Activated T-helper 1 cell treated with anti-CD3 and anti-CD28 coated beads, Interleukin-2, amount 50 U/mL, for 16 hours (primary cell): ENCODE data around the gene PCSK2.

Experiments used
- DNase-seq, 2 donors: peaks; one replicate each; pipeline ENCODE4 v3.0.0-alpha.2; 2020; ENCODE audit warnings: low read depth in 1 of 2, low spot score in 1 of 2

The PCSK2 gene

DNA sequence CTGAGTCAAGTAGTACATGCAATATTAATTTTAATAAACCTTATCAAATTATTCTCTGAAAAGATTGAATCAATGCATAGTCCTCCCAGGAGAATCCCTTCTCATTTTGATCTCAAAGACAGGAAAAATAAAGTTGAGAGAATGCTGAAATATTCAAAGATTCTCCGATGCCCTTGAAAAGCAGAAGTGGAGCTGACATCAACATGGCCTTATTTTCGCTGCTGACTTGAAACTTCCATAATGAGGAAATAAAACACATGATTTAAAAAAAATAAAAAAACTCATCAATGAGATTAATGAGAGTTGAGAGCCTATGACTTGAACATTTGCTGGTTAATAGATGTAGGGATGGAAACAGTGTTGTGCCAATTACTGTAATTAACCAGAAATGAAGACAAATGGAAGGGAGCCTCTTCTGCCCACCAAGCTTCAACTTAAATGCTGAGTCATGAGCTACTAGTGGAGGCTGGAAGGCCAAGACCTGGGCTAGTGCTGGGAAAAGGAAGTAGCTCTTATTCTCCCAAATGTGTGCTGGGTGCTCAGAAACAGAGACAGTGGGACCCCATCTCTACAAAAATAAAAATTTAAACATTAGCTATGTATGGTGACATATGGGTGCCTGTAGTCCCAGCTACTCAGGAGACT is 164.4 kb downstream of the PCSK2 start:
- DNase-seq = no peak

DNA sequence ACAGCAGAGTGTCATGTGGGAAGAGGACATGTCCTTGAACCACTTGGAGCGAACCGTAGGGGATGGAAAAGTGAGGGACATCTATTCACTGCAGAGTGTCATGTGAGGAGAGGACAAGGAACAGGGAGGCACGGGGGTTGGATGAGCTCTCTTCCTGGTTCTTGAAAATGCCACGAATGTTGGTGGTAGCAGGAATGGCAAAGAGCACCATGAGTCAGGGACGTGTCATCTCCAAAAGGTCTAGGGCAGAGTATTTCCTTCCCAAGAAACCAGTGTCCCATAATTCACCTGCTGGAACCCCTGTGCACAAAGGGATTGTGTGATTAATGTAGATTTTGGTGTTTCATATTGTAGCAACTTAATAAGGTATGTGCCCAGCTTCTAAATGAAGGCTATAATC is 167.6 kb downstream of the PCSK2 start:
- no peak for DNase-seq

DNA sequence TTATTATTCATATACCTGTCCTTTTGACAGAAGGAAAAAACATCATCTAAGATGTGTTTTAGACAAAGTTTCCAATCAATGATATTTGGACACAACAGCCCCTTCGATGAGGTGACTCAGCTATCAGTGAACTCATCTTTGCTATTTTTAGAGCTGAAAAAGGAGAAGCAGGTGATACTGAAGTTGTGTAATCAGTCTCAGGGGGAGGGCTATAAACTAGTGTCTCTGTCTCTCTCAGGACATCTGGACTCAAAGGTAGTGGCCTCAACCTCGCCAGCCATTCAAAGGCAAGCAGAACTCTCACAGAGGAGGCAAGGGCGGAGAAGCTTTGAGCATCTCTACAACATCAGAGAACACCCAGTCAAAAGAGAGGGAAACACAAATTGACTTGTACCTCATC is 168.9 kb downstream of the PCSK2 start:
- no peak for DNase-seq

DNA sequence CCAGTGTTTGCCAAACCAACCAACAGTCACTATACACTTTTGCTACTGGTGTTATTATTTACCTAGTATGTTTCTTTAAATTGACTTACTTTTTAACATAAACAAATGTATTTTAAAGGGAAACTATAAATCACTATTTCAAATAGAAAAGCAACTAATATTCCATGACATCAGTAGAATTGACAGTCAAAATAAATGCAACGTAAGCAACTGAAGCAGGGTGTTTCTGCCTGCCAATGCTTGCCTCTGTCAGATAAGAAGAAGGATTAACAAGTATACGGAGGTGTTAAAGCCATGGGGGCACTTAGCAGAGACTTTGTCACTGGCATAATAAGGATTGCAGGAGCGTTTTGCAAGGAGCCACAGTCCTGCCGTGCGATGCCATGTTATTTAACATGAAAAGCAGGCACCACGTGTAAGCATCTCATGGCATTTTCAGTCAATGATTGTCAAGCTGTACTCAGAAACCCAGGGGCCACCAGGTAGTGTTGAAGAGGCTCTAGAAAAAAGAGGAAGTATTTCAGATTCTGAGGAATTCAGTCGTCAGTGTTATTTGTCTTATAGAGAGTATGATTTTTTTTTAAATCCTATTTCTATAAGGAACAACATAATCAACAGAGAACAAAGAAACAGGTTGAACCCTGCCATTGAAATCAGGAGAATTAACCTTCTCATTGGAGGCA is 172.6 kb downstream of the PCSK2 start:
- no peak for DNase-seq

DNA sequence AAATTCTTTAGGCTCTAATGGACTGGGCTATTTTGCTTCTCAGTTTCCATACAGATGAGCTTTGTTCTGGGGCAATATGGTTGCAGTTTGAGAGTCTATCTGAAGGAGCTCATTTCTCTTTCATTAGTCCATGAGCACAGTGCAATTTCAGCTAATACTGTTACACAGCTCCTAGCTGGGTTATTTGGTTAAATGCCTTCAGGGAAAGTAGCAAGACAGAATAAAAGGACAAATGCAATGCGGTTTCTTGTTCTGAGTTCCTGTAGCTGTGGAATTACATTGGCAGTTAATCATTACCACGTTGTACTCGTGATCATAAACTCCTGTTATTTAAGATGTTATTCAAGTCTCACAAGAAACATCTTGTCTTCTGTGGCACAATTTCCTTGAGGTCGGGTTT is 176.6 kb downstream of the PCSK2 start:
- no peak for DNase-seq

DNA sequence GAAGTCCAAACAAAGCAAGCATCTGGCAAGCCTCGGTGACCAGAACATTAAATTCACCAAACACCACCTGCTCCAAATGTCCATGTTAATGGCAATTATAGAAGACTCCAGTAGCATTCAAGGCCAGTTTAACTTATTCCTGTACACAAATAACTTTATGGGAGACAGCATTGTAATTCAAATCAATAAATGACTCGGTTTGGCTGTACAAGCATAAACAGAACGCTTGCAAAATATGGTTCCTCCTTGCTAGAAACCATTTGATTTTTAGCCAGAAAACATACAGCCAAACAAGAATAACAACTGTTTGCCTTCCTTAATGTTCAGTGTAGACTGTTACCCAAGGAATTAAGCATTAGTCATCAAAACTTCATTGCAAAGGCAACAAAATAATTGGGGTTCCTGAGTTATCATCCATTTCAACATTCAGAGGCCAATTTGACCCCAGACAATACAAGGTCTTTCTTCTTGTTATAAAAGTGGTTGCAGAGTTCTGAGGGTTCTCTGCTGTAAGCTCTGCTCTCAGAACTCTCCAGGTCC is 179.3 kb downstream of the PCSK2 start:
- DNase-seq = no peak

DNA sequence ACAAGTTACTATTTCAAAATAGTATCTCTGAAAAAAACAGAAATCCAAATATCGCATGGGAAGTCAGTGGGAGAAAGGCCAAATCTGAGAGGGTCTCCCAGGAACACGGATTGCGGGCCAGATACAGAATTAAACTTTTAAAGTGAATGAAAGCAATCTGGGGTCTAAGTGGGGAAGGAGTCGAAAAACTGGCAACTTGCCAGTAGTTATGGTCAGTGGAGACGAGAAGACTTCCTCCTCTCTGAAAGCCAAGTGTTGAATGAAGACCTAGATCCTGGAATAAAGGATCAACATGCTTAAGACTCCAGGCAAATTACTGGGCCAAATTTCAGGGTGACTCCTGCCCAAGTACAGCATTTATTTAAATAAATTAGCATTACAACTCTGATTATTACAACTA is 180.7 kb downstream of the PCSK2 start:
- DNase-seq = no peak

DNA sequence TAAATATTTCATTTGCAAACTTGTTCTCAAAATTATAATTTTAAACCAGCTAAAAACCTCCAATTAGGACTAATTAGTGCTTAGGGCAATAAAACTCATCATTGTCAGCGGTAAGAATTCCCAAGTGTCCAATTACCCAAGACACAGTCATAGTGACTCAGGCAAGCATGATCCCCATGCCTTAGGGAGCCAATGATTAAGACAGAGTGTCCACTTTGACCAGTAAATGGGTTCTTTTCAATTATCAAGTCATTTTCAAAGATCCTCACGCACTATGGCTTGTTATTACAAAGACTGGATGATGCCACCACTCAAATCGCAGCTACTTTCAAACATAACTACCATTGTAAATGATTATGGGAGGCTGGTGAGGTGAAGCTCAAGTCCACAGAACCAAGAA is 190.4 kb downstream of the PCSK2 start:
- no peak for DNase-seq

DNA sequence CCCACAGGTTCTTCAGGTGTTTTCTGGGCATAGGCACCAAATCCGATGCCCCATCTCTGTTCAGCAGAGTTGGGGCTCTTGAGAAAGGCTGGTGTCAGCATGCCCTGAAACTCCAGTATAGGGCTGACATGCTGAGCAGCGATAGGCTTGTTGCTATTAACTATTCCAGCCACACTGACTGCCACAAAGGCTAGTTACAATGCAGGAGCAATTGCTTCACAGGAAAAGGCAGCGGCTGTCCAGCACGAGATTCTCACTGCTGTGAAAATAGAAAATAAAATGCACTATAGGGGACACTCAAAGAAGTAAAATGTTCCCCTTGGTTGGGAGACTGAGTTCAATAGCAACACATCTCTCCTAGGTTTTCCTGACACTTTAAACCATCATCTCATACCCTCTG is 191.9 kb downstream of the PCSK2 start:
- no peak for DNase-seq

DNA sequence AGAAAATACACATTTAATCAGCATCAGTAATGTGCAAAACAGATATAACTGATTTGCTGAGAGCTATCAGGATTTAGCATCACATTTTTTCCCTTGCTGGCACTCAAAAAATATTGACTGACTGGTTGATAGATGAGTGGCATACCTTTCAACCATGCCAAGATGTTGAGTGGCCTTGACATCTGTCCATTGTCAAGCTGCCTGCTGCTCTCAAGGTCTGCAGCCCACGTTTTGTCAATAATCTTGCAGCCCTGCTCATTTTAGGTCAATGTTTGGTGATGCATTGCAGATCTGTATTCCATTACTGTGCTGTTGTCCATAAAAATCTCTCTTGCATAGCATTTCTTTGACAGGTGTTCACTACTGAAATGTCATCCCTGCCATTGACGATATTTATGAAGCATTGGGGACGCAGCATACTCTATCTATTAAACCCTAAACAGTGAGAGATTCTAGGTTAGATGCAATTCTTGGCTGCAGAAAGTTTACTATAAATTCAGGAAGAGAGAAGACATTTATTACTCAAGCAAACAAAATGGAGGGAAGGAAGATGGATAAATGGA is 192.7 kb downstream of the PCSK2 start:
- DNase-seq = no peak

DNA sequence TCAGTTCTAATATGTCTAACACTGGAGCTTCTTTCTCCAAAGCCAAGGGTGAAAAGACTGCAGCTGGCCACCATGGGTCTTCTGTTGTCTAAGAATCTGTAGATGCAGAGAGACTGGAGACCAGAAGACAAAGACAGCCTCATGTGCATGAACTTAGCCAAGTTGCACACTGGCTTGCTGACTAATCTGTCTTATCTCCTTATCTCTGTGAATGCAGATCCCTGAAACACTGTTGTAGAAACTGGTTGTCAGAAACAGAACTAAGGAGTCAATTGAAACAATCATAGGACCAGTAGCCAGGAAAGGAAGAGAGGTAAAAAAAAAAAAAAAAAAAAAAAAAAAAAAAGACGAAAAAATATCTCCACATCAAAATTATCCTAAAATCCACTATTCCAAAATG is 194.7 kb downstream of the PCSK2 start:
- no peak for DNase-seq

DNA sequence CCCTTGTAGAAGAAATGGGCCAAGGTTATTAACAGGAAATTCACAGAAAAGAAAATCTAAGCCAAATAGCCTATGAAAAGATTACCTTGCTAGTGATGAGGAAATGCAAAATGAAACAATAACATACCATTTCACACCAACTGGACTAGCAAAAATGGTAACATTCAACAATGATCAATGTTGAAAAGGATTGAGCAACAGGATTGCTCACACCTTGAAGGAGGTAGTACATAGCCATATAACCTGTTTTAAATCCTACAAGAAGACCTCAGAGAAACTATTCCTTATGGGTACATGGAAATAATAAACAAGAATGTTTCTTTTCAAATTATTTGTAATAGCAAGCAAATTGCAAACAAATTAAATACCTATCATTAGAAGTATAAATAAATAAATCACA is 196.9 kb downstream of the PCSK2 start:
- DNase-seq = no peak

DNA sequence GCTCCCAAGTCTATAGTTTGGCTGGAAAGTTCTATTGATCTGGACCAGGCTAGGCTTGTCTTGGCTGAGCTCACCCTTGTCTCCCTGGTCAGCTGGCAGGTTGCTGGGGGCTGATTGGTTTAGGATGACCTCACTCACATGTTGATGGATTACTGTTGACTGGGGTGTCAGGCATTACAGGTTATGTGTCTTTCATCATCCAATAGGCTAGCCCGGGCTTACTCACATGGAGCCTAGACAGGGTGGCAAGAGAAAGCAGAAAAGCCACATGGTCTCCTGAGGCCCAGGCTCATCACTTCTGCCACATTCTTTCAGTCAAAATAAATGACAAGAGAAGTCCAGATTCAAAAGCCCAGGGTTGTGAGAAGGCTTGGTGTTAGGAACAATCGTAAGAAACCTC is 200.8 kb downstream of the PCSK2 start:
- DNase-seq = no peak

DNA sequence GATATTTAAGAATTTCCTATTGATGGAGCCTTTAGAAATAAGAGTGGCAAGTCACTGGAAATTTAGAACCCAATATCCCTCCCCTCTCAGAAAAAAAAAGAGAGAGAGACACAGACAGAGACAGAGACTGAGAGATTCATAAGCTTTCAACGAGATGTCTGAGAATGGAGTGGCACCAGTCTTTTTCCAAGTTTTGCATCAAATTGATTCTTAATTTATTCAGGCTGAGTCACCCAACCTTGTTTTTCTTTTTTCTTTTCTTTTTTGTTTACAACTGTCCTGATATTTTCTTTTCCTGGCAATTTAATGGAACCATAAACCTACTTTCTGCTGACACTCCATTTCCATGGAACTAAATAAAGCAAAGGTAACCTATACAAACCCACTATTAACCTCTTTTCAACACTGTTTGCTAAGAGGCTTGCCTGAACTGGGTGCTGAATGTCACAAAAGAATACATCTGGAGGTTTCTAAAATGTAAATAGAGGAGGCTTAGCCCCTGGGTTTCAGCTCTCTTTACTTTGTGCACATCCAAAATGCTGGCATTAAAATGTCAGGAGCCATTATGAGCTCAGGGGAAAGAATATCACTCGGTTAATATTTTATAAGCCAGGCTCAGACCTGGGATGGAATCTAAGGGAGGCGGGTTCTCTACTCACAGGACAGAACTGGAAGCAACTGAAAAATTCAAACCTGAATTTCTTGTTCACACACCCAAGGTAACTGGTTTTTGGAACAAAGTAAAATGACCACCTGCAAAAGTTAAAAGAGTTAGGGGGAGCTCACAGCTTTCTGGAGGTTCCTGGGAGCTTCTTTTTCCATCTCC is 203.5 kb downstream of the PCSK2 start:
- no peak for DNase-seq

DNA sequence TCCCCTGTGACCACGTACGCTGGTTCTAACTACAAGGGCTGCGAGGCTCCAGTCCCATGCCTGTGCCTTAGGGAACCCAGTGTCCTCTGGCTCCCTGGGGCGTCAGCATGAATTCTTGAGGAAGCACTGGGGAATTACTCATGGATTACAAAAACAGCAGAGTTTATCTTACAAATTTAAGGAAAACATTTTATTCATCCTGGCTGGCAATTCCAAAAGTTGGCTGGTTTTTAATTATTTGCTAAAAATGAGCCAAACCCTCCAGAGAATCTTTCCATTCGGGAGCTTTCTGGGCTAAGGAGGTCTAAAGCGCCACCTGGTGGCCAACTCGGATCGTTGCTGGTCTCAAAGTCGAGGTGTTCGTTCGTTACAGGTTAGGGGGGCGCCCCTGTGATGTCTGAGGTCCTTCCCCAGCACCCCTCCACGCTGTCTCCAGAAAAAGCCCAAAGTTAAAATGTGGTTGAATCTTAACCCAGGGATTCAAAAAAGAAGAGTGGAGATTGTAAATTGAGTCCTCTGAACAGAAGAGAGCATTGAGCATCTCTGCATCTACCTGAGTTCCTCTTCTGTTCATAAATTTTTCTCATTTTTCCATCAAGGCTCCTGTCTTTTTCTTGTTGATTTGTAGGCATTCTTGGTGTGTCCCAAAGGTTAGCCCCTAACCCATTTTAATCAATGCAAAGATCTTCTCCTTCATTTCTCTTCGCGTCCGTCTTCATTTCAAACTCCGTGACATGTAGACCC is 205.0 kb downstream of the PCSK2 start:
- DNase-seq = peak in 1 of 2 donors; percentile 9

DNA sequence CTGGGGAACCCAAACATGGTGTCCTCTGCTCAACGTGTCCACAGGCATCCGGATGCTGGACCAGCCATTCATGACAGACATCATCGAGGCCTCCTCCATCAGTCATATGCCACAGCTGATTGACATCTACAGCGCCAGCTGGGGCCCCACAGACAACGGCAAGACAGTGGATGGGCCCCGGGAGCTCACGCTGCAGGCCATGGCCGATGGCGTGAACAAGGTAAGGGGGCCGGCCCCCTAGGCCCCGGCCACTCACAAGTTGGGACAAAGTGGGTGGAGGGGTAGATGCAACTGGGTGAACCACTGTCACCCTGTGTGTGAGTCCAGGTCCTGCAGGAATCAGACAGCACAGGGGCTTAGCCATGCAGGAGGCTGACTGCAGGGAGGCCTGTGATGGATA is 209.8 kb downstream of the PCSK2 start:
- no peak for DNase-seq

DNA sequence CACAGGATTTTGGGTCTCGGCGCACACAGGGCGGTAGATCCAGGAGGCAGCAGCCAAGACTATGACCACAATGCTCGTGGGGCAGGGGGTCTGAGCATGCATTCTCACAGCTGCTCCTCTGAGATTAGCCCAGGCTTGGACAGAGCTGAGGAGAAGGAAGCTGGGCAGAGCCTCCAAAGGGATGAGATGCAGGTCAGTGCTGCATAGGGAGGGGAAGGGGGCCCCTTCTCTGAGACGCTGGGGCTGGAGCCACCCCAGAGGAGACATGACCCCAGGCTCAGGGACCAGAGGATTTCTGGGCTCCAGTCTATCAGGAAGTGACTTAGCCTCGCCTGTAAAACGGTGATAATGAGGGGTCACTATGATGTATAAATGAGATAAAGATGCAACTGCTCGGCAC is 210.4 kb downstream of the PCSK2 start:
- no peak for DNase-seq

DNA sequence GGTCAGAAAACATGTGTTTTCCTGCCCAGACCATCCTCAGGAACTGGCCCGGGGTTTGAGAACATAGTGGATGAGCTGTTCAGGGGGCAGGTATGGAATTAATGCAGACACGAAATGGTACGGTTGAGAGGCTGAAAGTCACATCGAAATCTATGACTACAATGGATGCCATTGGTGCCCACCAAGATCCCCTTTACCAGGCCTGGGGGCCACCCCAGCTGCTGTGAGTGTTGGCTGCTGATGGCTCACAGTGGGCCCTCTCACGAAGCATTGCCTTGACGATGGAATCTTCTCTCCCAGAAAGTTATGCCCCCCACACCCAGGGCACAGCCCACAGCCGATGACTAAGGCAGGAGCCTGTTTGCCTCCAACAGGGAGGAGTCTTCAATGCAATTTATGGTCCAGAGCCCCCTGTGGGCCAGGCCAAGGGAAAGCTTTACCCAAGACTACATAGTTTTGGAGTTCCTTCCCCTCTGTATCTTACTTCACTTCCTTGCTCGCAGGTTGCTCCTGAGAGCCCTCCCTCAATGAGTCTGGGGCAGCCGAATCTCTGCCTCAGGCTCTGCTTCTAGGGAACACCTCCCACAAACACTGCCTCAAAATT is 211.7 kb downstream of the PCSK2 start:
- DNase-seq = no peak

DNA sequence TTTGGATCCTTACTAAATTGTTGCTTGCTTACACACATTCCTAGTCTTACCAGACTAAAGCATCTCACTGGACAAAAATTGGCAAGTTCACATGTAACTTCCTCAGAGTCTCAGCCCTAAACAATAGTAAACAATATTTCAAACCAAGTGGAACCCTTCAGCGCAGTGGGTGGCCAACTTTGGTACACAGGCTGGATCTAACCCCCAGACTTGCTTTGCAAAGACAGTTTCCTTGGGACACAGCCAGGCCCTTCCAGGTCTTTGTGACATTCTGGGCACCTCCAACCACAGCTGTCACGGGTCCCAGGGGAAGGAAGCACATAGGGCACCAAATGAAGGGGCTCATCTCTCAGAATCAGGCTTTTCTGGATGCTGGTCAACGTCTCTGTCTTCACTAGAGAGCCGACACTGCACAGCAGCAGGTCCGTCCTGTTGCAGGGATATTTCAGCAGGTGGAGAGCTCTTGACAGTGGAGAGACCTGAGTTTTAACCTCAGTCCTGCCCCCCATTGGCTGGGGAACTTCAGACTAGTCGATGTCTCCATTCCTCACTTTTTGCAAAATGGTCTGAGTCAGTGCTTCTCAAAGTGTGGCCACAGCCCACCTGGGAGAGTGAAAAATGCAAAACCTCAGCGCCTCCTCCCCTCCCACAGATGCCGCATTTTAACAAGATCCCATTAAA is 212.9 kb downstream of the PCSK2 start:
- DNase-seq = no peak

DNA sequence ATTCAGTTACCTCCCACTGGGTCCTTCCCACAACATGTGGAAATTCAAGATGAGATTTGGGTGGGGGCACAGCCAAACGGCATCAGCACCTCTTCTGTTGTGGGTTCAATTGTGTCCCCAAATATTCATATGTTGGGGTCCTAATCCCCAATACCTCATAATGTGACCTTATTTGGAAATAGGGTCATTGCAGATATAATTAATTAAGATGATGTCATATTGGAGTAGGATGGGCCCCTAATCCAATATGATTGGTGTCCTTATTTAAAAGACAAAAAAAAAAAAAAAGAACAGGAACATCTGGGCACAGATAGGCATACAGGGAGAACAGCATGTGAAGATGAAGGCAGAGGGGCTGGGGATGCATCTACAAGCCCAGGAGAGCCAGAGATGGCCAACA is 214.9 kb downstream of the PCSK2 start:
- no peak for DNase-seq
